A673 (cell line): ENCODE data around the gene MAPK9.

ENCODE experiments used
- CTCF ChIP-seq: fragments of 300-800, 200-600 bp; sonication (generic); conservative IDR thresholded peaks from 2 replicates; pipeline ENCODE4 v1.5.1; 2017; ENCODE audit warnings: low read depth, mild to moderate bottlenecking, antibody characterized with exemption, low read length, moderate library complexity, mixed read lengths
- EZH2 ChIP-seq: fragments of 200-600 bp; sonication (generic); IDR thresholded peaks from 2 replicates; pipeline ENCODE4 v1.6.1; 2017; ENCODE audit warnings: borderline replicate concordance, low read depth, mild to moderate bottlenecking, mixed read lengths, antibody characterized with exemption, low read length; ENCODE audit not compliant: poor library complexity, severe bottlenecking

GRCh38 chr5:180282281-180282680, 9.6 kb downstream of the MAPK9 start:
- TF ChIP-seq CTCF (no peak), EZH2 (no peak)
